IPS-11a (cell line): ENCODE measurements around the gene HOXD12.

Source experiments
- H3K4me3 ChIP-seq: one replicate; pipeline ENCODE4 v1.5.1; 2013; ENCODE audit warnings: low read depth, low read length, control low read depth

The HOXD12 gene

DNA sequence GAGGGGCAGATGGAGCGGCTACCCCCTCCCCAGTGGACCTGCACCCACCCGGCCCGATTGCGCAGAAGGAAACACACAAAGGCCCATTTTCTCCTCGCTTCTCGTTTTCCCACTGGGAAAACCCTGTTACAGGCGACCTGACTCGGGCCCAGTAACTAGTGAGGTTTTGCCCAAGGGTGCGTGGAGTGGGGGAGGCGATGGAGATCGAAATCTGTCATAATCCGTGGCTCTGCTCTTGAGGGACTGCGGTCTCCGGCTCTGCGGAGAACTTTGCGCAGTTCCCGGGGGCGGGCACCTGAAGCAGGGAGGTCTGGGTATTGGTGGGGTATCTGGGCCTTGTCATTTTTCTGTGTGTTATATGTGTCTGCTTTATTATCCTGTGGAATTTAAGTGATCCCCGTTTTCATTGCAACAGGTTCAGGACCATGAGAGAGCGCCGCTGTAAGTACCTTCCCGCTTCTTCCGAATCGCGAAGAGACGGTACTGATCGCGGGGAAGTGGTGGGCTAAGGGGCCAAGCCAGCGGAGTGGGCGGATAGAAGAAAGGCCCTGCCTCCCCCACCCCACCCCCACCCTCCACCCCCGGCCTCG is 47.7 kb downstream of the HOXD12 start:
- no peak overlapping the region for H3K4me3 ChIP-seq

DNA sequence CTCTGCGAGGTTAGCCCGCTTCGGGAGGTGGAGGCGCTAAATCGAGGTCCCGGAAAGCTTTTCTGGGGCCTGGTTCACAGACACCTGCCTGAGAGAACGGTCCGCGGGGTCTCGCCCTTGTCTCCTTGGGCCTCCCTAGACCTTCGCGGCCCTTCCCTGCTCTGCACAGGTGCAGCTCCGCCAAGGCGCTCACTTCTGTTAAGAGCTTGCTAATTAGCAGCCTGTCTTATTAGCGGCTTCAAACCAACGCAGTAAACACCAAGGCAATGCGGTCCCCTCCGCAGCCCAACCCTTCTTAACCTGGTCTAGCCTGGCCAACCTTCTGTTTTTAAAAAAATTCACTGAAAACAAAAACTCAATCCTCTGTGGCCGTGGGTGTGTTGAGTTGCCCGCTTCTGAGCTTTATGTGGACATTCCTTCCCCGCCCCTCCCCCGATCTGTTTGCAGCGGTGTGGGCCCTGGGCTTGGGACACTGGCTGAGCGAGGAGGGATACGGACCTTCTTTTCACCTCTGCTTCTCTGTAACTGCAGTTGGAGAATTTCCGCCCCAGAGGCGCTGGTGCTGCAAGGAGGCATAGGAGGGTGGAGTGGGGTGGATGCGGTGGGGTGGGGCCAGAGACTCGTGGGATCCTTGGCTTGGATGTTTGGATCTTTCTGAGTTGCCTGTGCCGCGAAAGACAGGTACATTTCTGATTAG is 48.4 kb downstream of the HOXD12 start:
- no peak overlapping the region for H3K4me3 ChIP-seq

DNA sequence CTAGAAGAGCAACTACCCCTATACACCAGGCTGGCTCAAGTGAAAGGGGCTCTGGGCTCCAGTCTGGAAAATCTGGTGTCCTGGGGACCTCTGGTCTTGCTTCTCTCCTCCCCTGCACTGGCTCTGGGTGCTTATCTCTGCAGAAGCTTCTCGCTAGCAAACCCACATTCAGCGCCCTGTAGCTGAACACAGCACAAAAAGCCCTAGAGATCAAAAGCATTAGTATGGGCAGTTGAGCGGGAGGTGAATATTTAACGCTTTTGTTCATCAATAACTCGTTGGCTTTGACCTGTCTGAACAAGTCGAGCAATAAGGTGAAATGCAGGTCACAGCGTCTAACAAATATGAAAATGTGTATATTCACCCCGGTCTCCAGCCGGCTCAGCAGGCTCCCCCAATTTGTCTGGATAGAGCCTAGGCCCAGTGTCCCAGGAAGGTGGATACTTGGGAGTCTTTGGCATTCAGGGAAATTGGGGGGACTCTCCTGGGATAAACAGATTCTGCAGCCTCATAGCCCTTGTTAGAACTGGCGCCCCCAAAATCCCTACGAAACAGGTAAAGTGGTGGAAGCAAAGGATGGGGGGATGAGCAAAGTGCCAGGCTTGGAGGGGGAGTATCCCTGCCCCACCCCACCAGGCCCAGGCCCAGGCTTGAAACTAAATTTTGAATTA is 49.3 kb downstream of the HOXD12 start:
- H3K4me3 ChIP-seq = no peak overlapping the region

DNA sequence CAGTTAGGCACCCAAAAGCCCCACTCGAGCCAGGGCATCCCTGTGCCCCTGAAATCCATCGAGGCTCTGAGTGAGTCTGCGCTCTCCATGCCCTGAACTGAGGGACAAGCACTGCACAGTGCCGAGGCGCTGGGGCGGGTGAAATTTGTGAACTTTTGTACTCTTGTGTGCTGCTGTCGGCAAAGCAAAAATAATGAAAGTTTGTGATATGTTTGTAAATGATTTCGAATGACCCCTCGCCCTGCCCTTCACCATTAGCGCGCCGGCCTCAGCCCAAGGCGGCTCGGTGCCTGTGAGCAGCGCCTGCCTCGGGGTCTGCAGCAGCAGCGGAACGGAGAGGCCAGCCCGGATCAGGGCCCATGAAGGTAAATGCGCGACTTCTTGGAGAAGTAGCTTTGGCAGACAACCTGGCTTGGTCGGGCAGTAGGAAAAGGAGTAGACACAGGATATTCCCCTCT is 49.9 kb downstream of the HOXD12 start:
- no peak overlapping the region for H3K4me3 ChIP-seq

DNA sequence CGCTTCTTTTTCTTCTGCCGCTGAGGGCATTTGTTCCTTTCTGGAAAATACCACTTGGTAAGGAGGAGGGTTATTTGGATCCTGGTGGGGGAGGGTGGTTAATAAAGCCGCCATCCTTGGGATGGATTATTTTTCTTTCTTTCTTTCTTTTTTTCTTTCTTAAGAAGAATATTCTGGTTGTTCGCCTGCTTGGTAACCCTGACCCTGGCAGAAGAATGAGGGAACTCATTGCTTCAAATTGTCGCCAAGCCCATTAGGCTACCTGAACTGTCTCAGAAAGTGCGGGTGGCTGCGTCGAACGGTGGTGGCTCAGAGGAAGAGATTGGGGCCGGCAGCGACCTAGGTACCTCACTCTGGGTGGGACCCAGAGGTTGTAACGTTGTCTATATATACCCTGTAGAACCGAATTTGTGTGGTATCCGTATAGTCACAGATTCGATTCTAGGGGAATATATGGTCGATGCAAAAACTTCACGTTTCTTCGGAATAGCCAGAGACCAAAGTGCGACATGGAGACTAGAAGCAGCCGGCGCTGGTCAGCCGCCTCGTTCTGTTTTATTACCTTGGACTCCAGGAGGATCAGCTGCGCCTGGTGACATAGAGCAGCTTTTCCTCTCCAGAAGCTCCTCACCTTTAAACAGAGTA is 50.5 kb downstream of the HOXD12 start:
- H3K4me3 ChIP-seq = no peak overlapping the region

DNA sequence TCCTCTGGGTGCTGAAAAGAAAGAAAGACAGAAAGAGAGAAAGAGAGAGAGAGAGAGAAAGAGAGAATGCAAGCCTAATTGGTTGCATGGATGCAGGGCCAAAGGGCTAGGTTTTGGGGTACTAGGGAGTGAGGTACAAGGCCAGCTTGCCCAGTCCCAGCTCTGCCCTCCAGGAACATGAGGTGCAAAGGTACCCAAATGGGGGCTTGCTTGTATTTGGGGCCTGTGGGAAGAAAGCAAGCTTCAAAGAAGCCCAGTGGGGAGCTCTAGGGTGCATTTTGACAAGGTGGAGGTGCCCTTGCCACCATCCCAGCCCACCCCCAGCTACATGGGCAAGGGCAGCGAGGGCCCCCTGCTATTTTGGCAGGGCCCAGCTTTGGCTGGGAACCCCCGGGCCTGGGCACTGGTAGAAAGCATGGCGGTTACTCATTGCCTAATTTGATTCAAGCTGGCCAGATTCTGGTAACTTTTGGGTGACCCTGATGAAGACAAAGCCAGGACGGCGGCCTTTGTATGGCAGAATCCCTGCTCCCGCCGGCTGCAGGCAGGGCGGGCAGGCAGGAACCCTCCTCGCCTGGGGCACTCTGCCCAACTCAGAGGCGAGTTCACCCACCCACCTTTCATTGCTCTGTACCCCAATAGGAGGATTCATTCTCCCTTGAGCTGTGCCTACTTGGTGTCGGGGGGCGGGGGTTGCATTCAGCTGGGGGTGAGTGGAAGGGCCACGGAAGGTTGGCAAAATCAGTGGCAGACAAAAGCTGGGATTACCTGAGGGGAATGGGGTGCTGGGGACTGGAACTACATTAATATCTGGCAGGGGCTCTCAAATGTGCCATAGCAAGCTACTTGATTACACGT is 51.2 kb downstream of the HOXD12 start:
- H3K4me3 ChIP-seq = no peak overlapping the region

DNA sequence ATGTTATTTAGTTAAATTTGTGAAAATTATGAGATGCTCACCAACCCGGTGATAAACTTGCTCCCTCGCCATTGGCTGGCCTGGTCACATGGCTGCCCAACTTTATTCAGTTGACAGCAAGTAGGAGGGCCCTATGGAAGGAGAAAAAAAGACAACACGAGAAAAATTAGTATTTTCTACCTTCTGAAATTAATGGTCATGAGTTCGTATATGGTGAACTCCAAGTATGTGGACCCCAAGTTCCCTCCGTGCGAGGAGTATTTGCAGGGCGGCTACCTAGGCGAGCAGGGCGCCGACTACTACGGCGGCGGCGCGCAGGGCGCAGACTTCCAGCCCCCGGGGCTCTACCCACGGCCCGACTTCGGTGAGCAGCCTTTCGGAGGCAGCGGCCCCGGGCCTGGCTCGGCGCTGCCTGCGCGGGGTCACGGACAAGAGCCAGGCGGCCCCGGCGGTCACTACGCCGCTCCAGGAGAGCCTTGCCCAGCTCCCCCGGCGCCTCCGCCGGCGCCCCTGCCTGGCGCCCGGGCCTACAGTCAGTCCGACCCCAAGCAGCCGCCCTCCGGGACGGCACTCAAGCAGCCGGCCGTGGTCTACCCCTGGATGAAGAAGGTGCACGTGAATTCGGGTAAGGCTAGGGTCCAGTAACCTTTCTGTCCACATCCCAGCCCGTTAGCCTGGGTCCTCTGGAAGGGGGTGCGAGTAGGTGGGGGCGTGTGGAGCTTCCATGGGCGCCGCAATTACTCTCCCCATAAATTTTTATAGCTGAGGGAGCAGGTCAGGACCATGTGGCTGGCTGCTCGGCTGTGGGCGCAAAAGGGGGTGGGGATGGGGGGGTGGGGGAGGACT is 52.1 kb downstream of the HOXD12 start, which contains the start of gene HOXD4:
HOXD4 (plus strand) TSS at position 109 of the 846 bp plus-strand sequence; CDS start at position 193, 84 bp downstream.
- H3K4me3 ChIP-seq = no peak within 1 kb of the TSS
